GM12873 (cell line): ENCODE data around the gene C16orf74.

Experiments
- CTCF ChIP-seq: IDR thresholded peaks from 2 replicates; pipeline ENCODE4 v1.5.1; 2012; ENCODE audit warnings: low read depth, mild to moderate bottlenecking, moderate library complexity, low read length, control low read depth; ENCODE audit not compliant: insufficient read depth; ENCODE audit errors: missing control alignments

Gene C16orf74

DNA sequence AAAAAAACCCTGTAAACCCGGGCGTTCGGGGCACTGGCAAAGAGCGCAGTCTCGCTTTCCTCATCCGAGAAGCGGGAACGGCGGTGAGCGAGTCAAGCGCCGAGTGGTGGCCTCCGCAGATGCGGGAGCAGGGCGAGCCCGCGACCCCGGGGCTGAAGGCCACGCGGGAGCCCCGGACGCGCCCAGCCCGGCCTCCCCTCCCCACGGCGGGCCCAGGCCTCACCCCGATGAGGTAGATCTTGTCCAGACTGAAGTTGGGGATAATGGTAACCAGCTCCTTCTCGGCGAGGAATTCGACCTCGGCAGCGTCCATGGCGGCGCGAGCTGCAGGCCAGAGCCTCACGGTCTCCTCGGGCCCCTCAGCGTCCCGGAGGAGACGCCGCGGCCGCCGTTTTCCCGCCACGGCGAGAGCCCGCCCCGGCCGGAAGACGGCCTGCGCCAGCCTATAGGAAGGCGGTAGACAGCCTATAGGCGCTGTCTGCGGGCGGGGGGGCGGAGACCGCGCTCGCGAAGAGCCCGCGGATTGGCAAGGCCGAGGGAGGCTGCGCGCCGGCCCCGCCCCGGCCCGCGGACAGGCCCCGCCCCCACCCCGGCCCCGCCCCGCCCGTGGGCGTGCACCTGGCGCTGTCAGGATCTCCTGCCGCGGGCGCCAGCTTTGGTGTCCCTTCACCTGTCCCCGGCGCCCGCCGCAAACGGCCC is 62.2 kb downstream of the C16orf74 start, which contains the start of gene GINS2:
TSS of gene GINS2 (minus strand) at position 369 of the 699 bp plus-strand sequence. CDS start at position 313, 56 bp downstream.
- TF ChIP-seq CTCF, result no peak

DNA sequence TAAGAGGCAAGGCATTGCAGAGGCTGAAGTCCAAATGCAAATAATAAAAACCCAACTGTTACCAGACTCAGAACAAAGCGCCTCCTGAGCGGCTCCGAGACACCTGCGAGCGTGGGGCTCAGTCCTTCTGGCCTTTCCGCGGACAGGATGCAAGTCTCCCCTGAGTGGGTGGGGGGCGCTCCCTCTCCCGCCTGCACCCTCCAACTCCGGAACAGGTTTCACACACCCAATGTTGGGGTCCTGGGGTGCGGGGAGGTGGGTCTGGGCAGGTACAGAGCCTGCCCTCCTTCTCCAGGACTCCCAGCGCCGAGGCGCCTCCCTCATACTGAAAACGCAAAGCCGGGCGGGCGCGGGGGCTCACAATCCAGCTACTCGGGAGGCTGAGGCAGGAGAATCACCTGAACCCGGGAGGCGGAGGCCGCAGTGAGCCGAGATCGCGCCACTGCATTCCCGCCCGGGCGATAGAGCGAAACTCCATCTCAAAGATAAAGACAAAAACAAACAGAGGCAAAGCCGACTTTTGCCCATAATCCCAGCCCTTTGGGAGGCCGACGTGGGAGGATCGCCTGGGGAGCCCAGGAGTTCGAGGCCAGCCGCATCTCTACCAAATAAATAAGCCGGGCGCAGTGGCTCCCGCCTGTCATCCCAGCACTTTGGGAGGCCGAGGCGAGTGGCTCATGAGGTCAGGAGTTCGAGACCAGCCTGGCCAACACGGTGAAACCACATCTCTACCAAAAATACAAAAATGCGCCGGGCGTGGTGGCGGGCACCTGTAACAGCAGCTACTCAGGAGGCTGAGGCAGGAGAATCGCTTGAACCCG is 63.0 kb downstream of the C16orf74 start:
- no peak for TF ChIP-seq CTCF

DNA sequence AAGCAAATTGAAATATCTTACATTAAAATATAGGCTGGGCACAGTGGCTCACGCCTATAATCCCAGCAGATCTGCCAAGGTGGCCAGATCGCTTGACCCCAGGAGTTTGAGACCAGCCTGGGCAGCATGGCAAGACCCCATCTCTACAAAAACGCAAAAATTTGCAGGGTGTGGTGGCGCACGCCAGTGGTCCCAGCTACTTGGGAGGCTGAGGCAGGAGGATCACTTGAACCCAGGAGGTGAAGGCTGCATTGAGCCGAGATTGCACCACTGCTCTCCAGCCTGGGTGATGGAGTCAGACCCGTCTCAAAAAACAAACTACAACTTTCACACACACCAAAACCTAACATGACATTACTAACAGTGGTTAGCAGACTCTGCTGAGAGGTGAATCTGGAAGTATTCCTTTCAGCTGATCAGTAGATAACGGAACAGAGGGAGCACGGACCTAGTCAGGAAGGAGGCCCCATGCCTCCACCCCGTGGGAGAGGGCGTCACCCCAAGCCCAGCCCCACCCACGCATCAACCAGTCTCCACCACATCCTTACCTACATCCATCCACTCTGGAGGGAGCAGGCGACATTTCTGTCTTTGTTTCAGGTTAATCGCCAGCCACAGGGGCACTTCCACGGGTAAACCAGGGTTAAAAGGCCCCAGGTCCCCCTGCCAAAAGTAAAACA is 63.8 kb downstream of the C16orf74 start:
- no peak for TF ChIP-seq CTCF

GRCh38 chr16:85685251-85685650 is 65.6 kb downstream of the C16orf74 start:
- no peak for TF ChIP-seq CTCF

DNA sequence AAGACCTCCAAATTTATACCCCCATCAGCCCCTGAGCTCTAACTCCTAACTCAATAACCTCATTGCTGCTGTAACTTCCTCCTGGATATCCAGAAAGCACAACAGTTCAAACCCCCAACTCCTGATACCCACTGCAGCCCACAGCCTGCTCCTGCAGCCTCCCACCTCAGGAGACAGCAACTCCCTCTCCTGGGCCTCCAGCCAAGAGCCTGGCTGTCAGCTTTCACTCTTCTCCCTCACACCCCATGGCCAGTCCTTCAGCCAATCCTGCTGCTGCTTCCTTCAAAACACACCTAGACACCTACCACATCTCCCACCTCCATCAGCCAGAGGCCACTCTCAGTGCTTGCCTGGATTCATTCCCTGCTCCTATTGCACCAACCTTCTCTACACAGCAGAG is 67.5 kb downstream of the C16orf74 start:
- no peak for TF ChIP-seq CTCF

DNA sequence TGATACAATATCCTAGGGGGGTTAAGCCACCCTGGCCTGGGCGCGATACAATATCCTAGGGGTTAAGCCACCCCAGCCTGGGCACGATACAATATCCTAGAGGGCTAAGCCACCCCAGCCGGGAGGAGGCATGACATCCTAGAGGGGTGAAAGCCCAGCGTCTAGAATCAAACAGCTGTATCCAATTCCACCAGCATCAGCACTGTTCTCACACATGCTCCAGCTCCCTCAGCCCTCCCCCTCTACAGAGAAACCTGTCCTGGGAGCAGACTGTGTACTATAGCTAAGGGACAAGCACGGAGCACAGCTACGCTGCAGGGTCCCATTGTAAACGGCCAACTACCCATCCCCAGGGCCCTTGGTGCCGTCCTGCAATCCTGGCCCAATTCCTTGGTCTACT is 68.4 kb downstream of the C16orf74 start:
- no peak for TF ChIP-seq CTCF

DNA sequence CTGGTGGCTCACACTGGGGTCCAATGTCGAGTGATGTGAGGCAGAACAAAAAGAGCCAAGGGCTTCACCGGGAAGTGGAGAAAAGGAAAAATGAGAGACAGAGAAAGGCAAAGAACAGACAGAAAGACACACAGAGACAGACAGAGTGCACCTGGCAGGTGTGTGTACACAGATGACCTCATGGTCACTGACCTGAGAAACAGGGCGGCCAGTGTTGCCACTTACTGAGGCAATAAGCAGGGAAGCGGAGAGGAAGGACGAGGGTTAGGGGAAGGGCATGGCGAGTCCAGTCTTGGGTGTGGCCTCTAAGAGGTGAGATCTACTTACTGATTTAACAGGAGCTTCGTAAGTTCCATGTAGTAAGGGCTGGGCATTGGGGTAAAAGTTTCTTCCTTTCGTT is 69.6 kb downstream of the C16orf74 start:
- no peak for TF ChIP-seq CTCF
